HL-60 (cell line): Measurements from ENCODE around the gene ZBTB12.
"Not testable (repeated sequence)": the region's sequence is repeated elsewhere in the genome, so short reads cannot be mapped to it uniquely, and the experiment has no call there.

Experiments used
- DNase-seq, 2 experiments: peaks; one replicate each; pipeline ENCODE4 v3.0.0-alpha.2; 2010 to 2020; ENCODE audit warnings: low read depth in 1 of 2, low spot score in 1 of 2
- H3K27ac ChIP-seq: fragments of 250-450 bp; sonication (Bioruptor Pico); replicated peaks from 2 replicates; pipeline ENCODE4 v1.5.1; 2020; ENCODE audit warnings: mild to moderate bottlenecking, moderate library complexity
- H3K27me3 ChIP-seq: fragments of 250-450 bp; sonication (Bioruptor Pico); 2 replicates; pipeline ENCODE4 v1.5.1; 2021; ENCODE audit warnings: mild to moderate bottlenecking, moderate library complexity; ENCODE audit not compliant: insufficient read depth, poor library complexity, severe bottlenecking
- H3K4me3 ChIP-seq: replicated peaks from 2 replicates; pipeline ENCODE4 v1.5.1; 2011; ENCODE audit warnings: mild to moderate bottlenecking, control low read depth, low read length; ENCODE audit not compliant: insufficient read depth
- CTCF ChIP-seq: IDR thresholded peaks from one replicate; pipeline ENCODE4 v1.5.1; 2011; ENCODE audit warnings: low read length, control low read depth, inconsistent platforms; ENCODE audit not compliant: insufficient read depth
- GABPA ChIP-seq: IDR thresholded peaks from 2 replicates; pipeline ENCODE4 v1.6.1; 2012; ENCODE audit warnings: low read depth
- POLR2AphosphoS5 ChIP-seq: IDR thresholded peaks from 2 replicates; pipeline ENCODE4 v1.6.1; 2012; ENCODE audit warnings: low read depth
- REST ChIP-seq: IDR thresholded peaks from 2 replicates; pipeline ENCODE4 v1.6.1; 2012; ENCODE audit warnings: low read depth; ENCODE audit not compliant: insufficient replicate concordance
- SPI1 ChIP-seq: IDR thresholded peaks from 2 replicates; pipeline ENCODE4 v1.6.1; 2012; ENCODE audit warnings: low read depth, mild to moderate bottlenecking, borderline replicate concordance

The ZBTB12 gene

GRCh38 chr6:31907158-31907813 is 5.4 kb upstream of the ZBTB12 start:
- DNase-seq, result peak; percentile 88 to 90
- Histone ChIP-seq H3K4me3 (peak overlapping the region; percentile 6), H3K27me3 (no peaks in the 10 kb centered on the region), H3K27ac (no peak overlapping the region; the same call in 1 of the 2 replicates)
- TF ChIP-seq REST (no peak), SPI1 (no peak), GABPA (no peak), POLR2AphosphoS5 (no peak), CTCF (no peak)

GRCh38 chr6:31906727-31907126 is 4.8 kb upstream of the ZBTB12 start:
- not testable (repeated sequence) for H3K27me3 ChIP-seq, DNase-seq, H3K27ac ChIP-seq, H3K4me3 ChIP-seq

- H3K4me3 ChIP-seq, result no peak overlapping the region
- TF ChIP-seq CTCF, result no peak
- TF ChIP-seq GABPA, result no peak
- TF ChIP-seq REST, result no peak
- no peak for TF ChIP-seq POLR2AphosphoS5
- no peak for TF ChIP-seq SPI1
- no peaks in the 10 kb centered on the region for H3K27me3 ChIP-seq
- DNase-seq, result no peak
- no peak overlapping the region for H3K27ac ChIP-seq
Measured at GRCh38 chr6:31906122-31906521, 4.2 kb upstream of the ZBTB12 start.

GRCh38 chr6:31905041-31905440 is 3.2 kb upstream of the ZBTB12 start:
- H3K27ac ChIP-seq, result no peak overlapping the region
- TF ChIP-seq GABPA (no peak), CTCF (no peak), POLR2AphosphoS5 (no peak), SPI1 (no peak), REST (no peak)
- no peak for DNase-seq
- H3K4me3 ChIP-seq, result no peak overlapping the region
- no peaks in the 10 kb centered on the region for H3K27me3 ChIP-seq
